ENCODE data around the gene EPC1. TPM values are rescaled to one million over a fixed set of nuclear protein-coding genes. Genes with fewer than 3 reads are reported as not detected.

EPC1 gene
- total RNA-seq, 1 experiment from 2014 or later: 21.5 TPM

DNA sequence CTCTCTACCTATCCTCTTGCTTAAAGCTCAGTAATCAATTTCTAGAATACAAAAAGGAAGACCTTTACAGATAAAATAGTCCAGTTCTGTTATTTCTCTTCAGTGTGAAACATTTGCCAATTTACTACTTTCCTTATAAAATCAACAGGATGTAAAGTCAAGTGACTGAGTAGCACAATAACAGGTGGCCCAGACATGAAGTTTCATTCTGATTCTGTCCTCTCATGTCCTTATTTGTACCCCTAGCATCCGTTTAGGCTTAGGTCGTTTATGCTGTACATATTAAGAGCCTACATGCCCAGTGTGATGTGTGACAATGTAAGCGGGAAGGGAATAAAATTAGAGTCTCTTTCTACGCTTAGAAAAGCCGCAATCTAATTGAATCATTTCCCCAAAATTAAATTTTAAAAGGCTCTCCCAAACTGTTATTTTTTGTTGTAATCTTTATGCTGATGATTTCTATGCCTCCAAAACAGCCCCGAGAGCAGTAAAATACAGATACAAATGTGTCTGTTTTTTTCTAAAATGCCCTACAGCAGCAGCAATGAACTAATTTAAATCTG is 29.1 kb downstream of the EPC1 start:
- Histone ChIP-seq H4K20me1 (ENCODE audit: insufficient read depth) (peaks cover 7% of the 10 kb centered on the region; the same call in 1 of the 2 replicates), H3K4me1 (replicated peaks; ENCODE audit: insufficient read depth) (no peaks in the 10 kb centered on the region), H2AFZ (no peak overlapping the region), H3K9me2 (ENCODE audit: insufficient read depth) (no peaks in the 10 kb centered on the region), H3K27ac (no peak overlapping the region), H3K4me3 (no peak overlapping the region), H3F3A (ENCODE audit: insufficient read depth, low read depth) (no peaks in the 10 kb centered on the region), H3K27me3 (ENCODE audit: insufficient read depth, low read depth) (no peaks in the 10 kb centered on the region), H3K4me2 (no peak overlapping the region), H3K36me3 (ENCODE audit: low read depth) (no peaks in the 10 kb centered on the region), H3K79me2 (ENCODE audit: low read depth) (peaks cover 91% of the 10 kb centered on the region), H3K9me3 (ENCODE audit: insufficient read depth, low read depth) (no peaks in the 10 kb centered on the region)
- TF ChIP-seq EZH2 (IDR thresholded peaks at IDR 0.05; ENCODE audit: low read depth): no peak
- no peak for TF ChIP-seq CTCF (conservative IDR thresholded peaks at IDR 0.05)
- DNase-seq: no peak
- BruUV-seq (replicated peaks): no TSS peak
- POLR2A ChIA-PET (ENCODE audit: unreplicated experiment): no interaction called here
- intact Hi-C loops (cut with micrococcal nuclease; ENCODE audit: unreplicated experiment): no loop called here
- CTCF ChIA-PET: no interaction called here

GRCh38 chr10:32315424-32315823 is 31.5 kb downstream of the EPC1 start:
- H3K4me2 ChIP-seq: no peak overlapping the region
- DNase-seq: no peak
- no peak for TF ChIP-seq EZH2 (IDR thresholded peaks at IDR 0.05; ENCODE audit: low read depth)
- ChIA-PET POLR2A (ENCODE audit: unreplicated experiment) (no interaction called here), CTCF (no interaction called here)
- H3K27ac ChIP-seq: no peak overlapping the region
- peaks cover 7% of the 10 kb centered on the region; the same call in 1 of the 2 replicates for H4K20me1 ChIP-seq (ENCODE audit: insufficient read depth)
- H3K4me3 ChIP-seq: no peak overlapping the region
- no peaks in the 10 kb centered on the region for H3F3A ChIP-seq (ENCODE audit: insufficient read depth, low read depth)
- H3K36me3 ChIP-seq (ENCODE audit: low read depth): no peaks in the 10 kb centered on the region
- no peaks in the 10 kb centered on the region for H3K4me1 ChIP-seq (replicated peaks; ENCODE audit: insufficient read depth)
- intact Hi-C loops (cut with micrococcal nuclease; ENCODE audit: unreplicated experiment): no loop called here
- BruUV-seq (replicated peaks): no TSS peak
- no peaks in the 10 kb centered on the region for H3K9me3 ChIP-seq (ENCODE audit: insufficient read depth, low read depth)
- H3K27me3 ChIP-seq (ENCODE audit: insufficient read depth, low read depth): no peaks in the 10 kb centered on the region
- no peak overlapping the region for H2AFZ ChIP-seq
- peaks cover 89% of the 10 kb centered on the region for H3K79me2 ChIP-seq (ENCODE audit: low read depth)
- H3K9me2 ChIP-seq (ENCODE audit: insufficient read depth): no peaks in the 10 kb centered on the region

GRCh38 chr10:32314588-32314987 is 32.4 kb downstream of the EPC1 start:
- Histone ChIP-seq H3K79me2 (ENCODE audit: low read depth) (peaks cover 89% of the 10 kb centered on the region), H3K4me2 (no peak overlapping the region), H3F3A (ENCODE audit: insufficient read depth, low read depth) (no peaks in the 10 kb centered on the region), H2AFZ (no peak overlapping the region), H3K4me1 (replicated peaks; ENCODE audit: insufficient read depth) (no peaks in the 10 kb centered on the region), H3K9me3 (ENCODE audit: insufficient read depth, low read depth) (no peaks in the 10 kb centered on the region), H3K4me3 (no peak overlapping the region), H3K9me2 (ENCODE audit: insufficient read depth) (no peaks in the 10 kb centered on the region), H4K20me1 (ENCODE audit: insufficient read depth) (peaks cover 7% of the 10 kb centered on the region; the same call in 1 of the 2 replicates), H3K27ac (no peak overlapping the region), H3K36me3 (ENCODE audit: low read depth) (no peaks in the 10 kb centered on the region), H3K27me3 (ENCODE audit: insufficient read depth, low read depth) (no peaks in the 10 kb centered on the region)
- no TSS peak for BruUV-seq (replicated peaks)
- DNase-seq: no peak
- CTCF ChIA-PET: no interaction called here
- intact Hi-C loops (cut with micrococcal nuclease; ENCODE audit: unreplicated experiment): no loop called here
- TF ChIP-seq CTCF (conservative IDR thresholded peaks at IDR 0.05): no peak
- no peak for TF ChIP-seq EZH2 (IDR thresholded peaks at IDR 0.05; ENCODE audit: low read depth)
- POLR2A ChIA-PET (ENCODE audit: unreplicated experiment): no interaction called here

All from PC-9 (cell line).